ENCODE data around the gene PLEK2. TPM values are rescaled to one million over a fixed set of nuclear protein-coding genes. Genes with fewer than 3 reads are reported as not detected.
A peak's percentile ranks its signal among the peaks of the same experiment; 100 is the strongest.

PLEK2 gene
- total RNA-seq, 1 donor from 2014 or later: not detected

DNA sequence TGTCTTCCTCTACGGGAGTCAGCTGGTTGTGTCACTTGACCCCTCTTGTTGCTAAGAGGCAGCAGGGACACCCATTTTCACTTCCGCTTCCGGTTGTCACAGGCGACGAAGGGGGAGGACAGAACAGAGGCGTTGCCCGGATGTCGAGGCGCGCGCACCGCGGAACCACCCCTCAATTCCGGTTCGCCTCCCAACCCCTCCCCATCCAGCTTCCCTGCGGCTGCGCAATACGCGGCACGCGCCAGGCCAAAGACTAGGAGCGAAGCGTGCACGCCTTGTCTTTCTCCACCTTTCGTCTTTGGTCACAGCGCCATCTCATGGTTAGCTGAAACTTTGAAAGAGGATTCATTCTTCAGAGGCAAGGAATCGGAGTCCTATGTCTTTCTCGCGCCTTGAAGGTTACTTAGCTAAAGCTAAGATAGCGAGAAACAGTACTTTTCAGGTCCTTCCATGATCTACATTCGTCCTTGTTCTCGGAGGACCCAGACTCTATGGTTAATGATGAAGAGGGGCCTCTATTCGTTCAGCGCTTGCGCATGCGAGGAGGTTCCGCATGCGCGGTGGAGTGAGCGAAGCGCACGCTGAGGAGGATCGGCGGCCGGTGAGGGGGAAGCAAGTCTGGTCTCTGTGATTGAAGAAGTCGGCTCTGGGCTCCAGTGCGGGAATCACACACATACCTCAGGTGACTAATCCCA, 52.0 kb downstream of the PLEK2 start, which contains the start of the genes ATP6V1D and EIF2S1:
ATP6V1D (minus strand) TSS at position 30 of the 695 bp plus-strand sequence. CDS start 106 bp downstream, outside the sequence.
EIF2S1 (plus strand) TSS at position 554 of the 695 bp plus-strand sequence. CDS start 4,440 bp downstream, outside the sequence.
- Histone ChIP-seq H3F3A (ENCODE audit: low read depth) (no peaks in the 10 kb centered on the region), H3K4me2 (peak within 1 kb of the TSS; percentile 95), H3K79me2 (ENCODE audit: low read depth) (peaks cover 91% of the 10 kb centered on the region), H3K27me3 (no peaks in the 10 kb centered on the region), H3K4me3 (peak within 1 kb of the TSS; percentile 67), H3K4me1 (peaks cover 20% of the 10 kb centered on the region), H3K9me3 (ENCODE audit: low read depth) (no peaks in the 10 kb centered on the region), H4K20me1 (ENCODE audit: low read depth) (peaks cover 23% of the 10 kb centered on the region), H3K36me3 (peaks cover 3% of the 10 kb centered on the region), H3K9ac (peak within 1 kb of the TSS; percentile 97), H3K27ac (peak within 1 kb of the TSS; percentile 91), H2AFZ (replicated peaks) (peak within 1 kb of the TSS; percentile 100)
- Mint-ChIP-seq H3K27ac (peak within 1 kb of the TSS; percentile 99), H3K27me3 (ENCODE audit: insufficient read depth, low read depth) (no peaks in the 10 kb centered on the region), H3K9me3 (no peaks in the 10 kb centered on the region), H3K4me1 (peaks cover 27% of the 10 kb centered on the region), H3K4me3 (peak within 1 kb of the TSS; percentile 99), H3K36me3 (no peaks in the 10 kb centered on the region)
- peak; percentile 99 for DNase-seq (ENCODE audit: low spot score)
- TF ChIP-seq, protein P1, sequence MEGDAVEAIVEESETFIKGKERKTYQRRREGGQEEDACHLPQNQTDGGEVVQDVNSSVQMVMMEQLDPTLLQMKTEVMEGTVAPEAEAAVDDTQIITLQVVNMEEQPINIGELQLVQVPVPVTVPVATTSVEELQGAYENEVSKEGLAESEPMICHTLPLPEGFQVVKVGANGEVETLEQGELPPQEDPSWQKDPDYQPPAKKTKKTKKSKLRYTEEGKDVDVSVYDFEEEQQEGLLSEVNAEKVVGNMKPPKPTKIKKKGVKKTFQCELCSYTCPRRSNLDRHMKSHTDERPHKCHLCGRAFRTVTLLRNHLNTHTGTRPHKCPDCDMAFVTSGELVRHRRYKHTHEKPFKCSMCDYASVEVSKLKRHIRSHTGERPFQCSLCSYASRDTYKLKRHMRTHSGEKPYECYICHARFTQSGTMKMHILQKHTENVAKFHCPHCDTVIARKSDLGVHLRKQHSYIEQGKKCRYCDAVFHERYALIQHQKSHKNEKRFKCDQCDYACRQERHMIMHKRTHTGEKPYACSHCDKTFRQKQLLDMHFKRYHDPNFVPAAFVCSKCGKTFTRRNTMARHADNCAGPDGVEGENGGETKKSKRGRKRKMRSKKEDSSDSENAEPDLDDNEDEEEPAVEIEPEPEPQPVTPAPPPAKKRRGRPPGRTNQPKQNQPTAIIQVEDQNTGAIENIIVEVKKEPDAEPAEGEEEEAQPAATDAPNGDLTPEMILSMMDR (IDR thresholded peaks at IDR 0.05): peak; percentile 100
- peak; percentile 26 for TF ChIP-seq EZH2 (IDR thresholded peaks at IDR 0.05)
- peak; percentile 24 for TF ChIP-seq EZH2phosphoT487 (IDR thresholded peaks at IDR 0.05)

GRCh38 chr14:67358924-67359774, 52.8 kb downstream of the PLEK2 start:
- H3K4me1 ChIP-seq: peaks cover 20% of the 10 kb centered on the region
- DNase-seq (ENCODE audit: low spot score): peak; percentile 62
- no peaks in the 10 kb centered on the region for H3K27me3 ChIP-seq
- H3K9ac ChIP-seq: peak overlapping the region; percentile 83
- Mint-ChIP-seq H3K4me3 (peak overlapping the region; percentile 99), H3K36me3 (no peaks in the 10 kb centered on the region), H3K4me1 (peaks cover 27% of the 10 kb centered on the region), H3K27me3 (ENCODE audit: insufficient read depth, low read depth) (no peaks in the 10 kb centered on the region), H3K9me3 (no peaks in the 10 kb centered on the region), H3K27ac (peak overlapping the region; percentile 99)
- TF ChIP-seq EZH2phosphoT487 (IDR thresholded peaks at IDR 0.05) (no peak), EZH2 (IDR thresholded peaks at IDR 0.05) (no peak)
- TF ChIP-seq, protein P1 (IDR thresholded peaks at IDR 0.05): no peak
- peak overlapping the region; percentile 55 for H2AFZ ChIP-seq (replicated peaks)
- H3K4me2 ChIP-seq: peak overlapping the region; percentile 95
- no peaks in the 10 kb centered on the region for H3F3A ChIP-seq (ENCODE audit: low read depth)
- H3K36me3 ChIP-seq: no peaks in the 10 kb centered on the region
- H3K27ac ChIP-seq: no peak overlapping the region
- H3K9me3 ChIP-seq (ENCODE audit: low read depth): no peaks in the 10 kb centered on the region
- peaks cover 93% of the 10 kb centered on the region for H3K79me2 ChIP-seq (ENCODE audit: low read depth)
- peaks cover 23% of the 10 kb centered on the region for H4K20me1 ChIP-seq (ENCODE audit: low read depth)
- peak overlapping the region; percentile 67 for H3K4me3 ChIP-seq

DNA sequence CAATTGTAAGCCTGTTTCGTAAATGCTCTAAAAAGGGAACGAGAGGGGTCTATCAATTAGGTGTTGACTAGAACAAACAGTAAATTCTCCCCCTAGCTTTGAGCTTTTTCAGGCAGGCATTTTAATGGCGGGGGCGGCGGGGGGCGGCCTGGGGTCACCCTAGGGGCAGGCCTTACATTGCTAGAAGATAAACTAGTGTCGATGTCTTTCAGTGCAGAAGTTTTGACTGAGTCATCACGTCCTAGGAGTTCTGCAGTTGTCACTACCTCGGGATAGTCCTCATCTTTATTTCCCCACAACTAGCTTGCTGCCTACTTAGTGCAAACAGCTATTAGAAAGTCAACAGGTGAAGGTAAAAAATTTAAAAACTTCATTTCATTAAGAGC, 54.0 kb downstream of the PLEK2 start:
- Histone ChIP-seq H3K27me3 (no peaks in the 10 kb centered on the region), H3K9ac (peak overlapping the region; percentile 83), H3K27ac (no peak overlapping the region), H3K36me3 (no peaks in the 10 kb centered on the region), H3K9me3 (ENCODE audit: low read depth) (no peaks in the 10 kb centered on the region), H3K4me2 (peak overlapping the region; percentile 95), H3K4me1 (peaks cover 20% of the 10 kb centered on the region), H4K20me1 (ENCODE audit: low read depth) (peaks cover 21% of the 10 kb centered on the region), H3K4me3 (peak overlapping the region; percentile 67), H3F3A (ENCODE audit: low read depth) (no peaks in the 10 kb centered on the region), H3K79me2 (ENCODE audit: low read depth) (peaks cover 93% of the 10 kb centered on the region), H2AFZ (replicated peaks) (no peak overlapping the region)
- Mint-ChIP-seq H3K9me3 (no peaks in the 10 kb centered on the region), H3K27ac (peak overlapping the region; percentile 72), H3K4me3 (peak overlapping the region; percentile 99), H3K27me3 (ENCODE audit: insufficient read depth, low read depth) (no peaks in the 10 kb centered on the region), H3K4me1 (peaks cover 27% of the 10 kb centered on the region), H3K36me3 (no peaks in the 10 kb centered on the region)
- no peak for DNase-seq (ENCODE audit: low spot score)
- no peak for TF ChIP-seq EZH2phosphoT487 (IDR thresholded peaks at IDR 0.05)
- TF ChIP-seq EZH2 (IDR thresholded peaks at IDR 0.05): no peak
- TF ChIP-seq, protein P1 (IDR thresholded peaks at IDR 0.05): no peak
